NT2/D1 (cell line): Measurements from ENCODE around the gene RAB33B.
"Not testable (repeated sequence)": the region's sequence is repeated elsewhere in the genome, so short reads cannot be mapped to it uniquely, and the experiment has no call there.

ENCODE experiments used
- DNase-seq: peaks from one replicate; pipeline ENCODE4 v3.0.0-alpha.2; 2011; ENCODE audit warnings: low read depth, low spot score
- H3K27me3 ChIP-seq: 2 replicates; pipeline ENCODE4 v1.6.0; 2011; ENCODE audit warnings: mild to moderate bottlenecking; ENCODE audit not compliant: insufficient read length, insufficient read depth
- H3K36me3 ChIP-seq: 2 replicates; pipeline ENCODE4 v1.6.1; 2011; ENCODE audit warnings: mild to moderate bottlenecking, low read length, mixed read lengths; ENCODE audit not compliant: insufficient read depth, insufficient read length
- H3K4me1 ChIP-seq: 2 replicates; pipeline ENCODE4 v1.5.1; 2011; ENCODE audit not compliant: insufficient read depth, insufficient read length
- H3K4me3 ChIP-seq: 2 replicates; pipeline ENCODE4 v1.5.1; 2011; ENCODE audit warnings: low read depth; ENCODE audit not compliant: insufficient read length
- H3K9ac ChIP-seq: 2 replicates; pipeline ENCODE4 v1.6.0; 2011; ENCODE audit warnings: low read depth; ENCODE audit not compliant: insufficient read length
- H3K9me3 ChIP-seq: 2 replicates; pipeline ENCODE4 v1.5.1; 2011; ENCODE audit warnings: mild to moderate bottlenecking, low read length; ENCODE audit not compliant: insufficient read depth
- SUZ12 ChIP-seq: IDR thresholded peaks from 2 replicates; pipeline ENCODE4 v1.6.1; 2011; ENCODE audit not compliant: insufficient read length, insufficient read depth; ENCODE audit errors: extremely low read depth
- YY1 ChIP-seq: IDR thresholded peaks from 2 replicates; pipeline ENCODE4 v1.6.1; 2011; ENCODE audit not compliant: insufficient read length, insufficient read depth
- ZNF274 ChIP-seq: IDR thresholded peaks from 2 replicates; pipeline ENCODE4 v1.6.1; 2011; ENCODE audit warnings: mild to moderate bottlenecking, low read depth, low read length

The RAB33B gene

GRCh38 chr4:139453371-139454110, 380 bp upstream of the RAB33B start:
- H3K9me3 ChIP-seq, result no peaks in the 10 kb centered on the region
- H3K4me1 ChIP-seq, result no peaks in the 10 kb centered on the region
- H3K36me3 ChIP-seq, result peaks cover 3% of the 10 kb centered on the region
- H3K9ac ChIP-seq, result peak overlapping the region; percentile 90
- peak overlapping the region; percentile 88 for H3K4me3 ChIP-seq
- peak; percentile 89 for DNase-seq
- TF ChIP-seq SUZ12, result no peak
- TF ChIP-seq YY1, result no peak
- no peak for TF ChIP-seq ZNF274
- no peaks in the 10 kb centered on the region for H3K27me3 ChIP-seq

- Histone ChIP-seq H3K4me1 (no peaks in the 10 kb centered on the region), H3K27me3 (no peaks in the 10 kb centered on the region), H3K9ac (peak overlapping the region; percentile 94), H3K36me3 (no peaks in the 10 kb centered on the region), H3K9me3 (no peaks in the 10 kb centered on the region), H3K4me3 (peak overlapping the region; percentile 88)
- no peak for TF ChIP-seq ZNF274
- no peak for DNase-seq
Observed at GRCh38 chr4:139455126-139455538, 1.2 kb downstream of the RAB33B start.

- no peaks in the 10 kb centered on the region for H3K9me3 ChIP-seq
- H3K9ac ChIP-seq, result no peak overlapping the region
- DNase-seq, result no peak
- TF ChIP-seq YY1, result no peak
- no peak for TF ChIP-seq SUZ12
- TF ChIP-seq ZNF274, result no peak
- H3K36me3 ChIP-seq, result no peaks in the 10 kb centered on the region
- H3K4me1 ChIP-seq, result no peaks in the 10 kb centered on the region
- no peak overlapping the region for H3K4me3 ChIP-seq
- H3K27me3 ChIP-seq, result no peaks in the 10 kb centered on the region
Observed at GRCh38 chr4:139457318-139457717, 3.4 kb downstream of the RAB33B start.

- Histone ChIP-seq H3K27me3 (no peaks in the 10 kb centered on the region), H3K9me3 (no peaks in the 10 kb centered on the region), H3K4me3 (no peak overlapping the region), H3K9ac (no peak overlapping the region), H3K36me3 (no peaks in the 10 kb centered on the region), H3K4me1 (no peaks in the 10 kb centered on the region)
- DNase-seq, result no peak
- no peak for TF ChIP-seq SUZ12
- no peak for TF ChIP-seq YY1
- TF ChIP-seq ZNF274, result no peak
Observed at GRCh38 chr4:139458543-139458942, 4.6 kb downstream of the RAB33B start.

GRCh38 chr4:139458999-139459398, 5.1 kb downstream of the RAB33B start:
- DNase-seq, result no peak
- no peak for TF ChIP-seq SUZ12
- no peak for TF ChIP-seq YY1
- TF ChIP-seq ZNF274, result no peak
- no peak overlapping the region for H3K9ac ChIP-seq

DNA sequence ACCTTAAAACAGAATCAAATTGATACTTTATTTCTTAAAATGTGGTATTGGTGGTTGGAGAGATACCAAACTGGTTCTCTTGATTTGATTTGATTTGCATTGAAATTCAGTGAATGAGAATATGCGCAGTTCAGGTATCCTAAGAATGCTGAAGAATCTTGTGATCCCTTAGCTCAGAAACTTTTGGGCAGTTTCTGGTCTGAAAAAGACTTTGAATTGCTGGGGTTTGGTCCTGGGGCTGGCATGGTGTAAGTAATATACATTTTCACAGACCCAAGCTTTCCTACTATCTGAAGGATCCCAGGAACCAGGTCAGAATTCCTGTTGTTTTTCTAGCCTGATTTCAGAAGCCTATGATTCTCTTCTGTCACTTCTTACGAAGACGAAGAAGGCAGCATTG, 6.6 kb downstream of the RAB33B start:
- no peak overlapping the region for H3K9ac ChIP-seq
- TF ChIP-seq ZNF274 (no peak), YY1 (no peak), SUZ12 (no peak)
- no peaks in the 10 kb centered on the region for H3K9me3 ChIP-seq
- H3K27me3 ChIP-seq, result no peaks in the 10 kb centered on the region
- no peak for DNase-seq
- no peak overlapping the region for H3K4me3 ChIP-seq
- no peaks in the 10 kb centered on the region for H3K4me1 ChIP-seq
- H3K36me3 ChIP-seq, result no peaks in the 10 kb centered on the region

More at GRCh38 chr4:139458999-139459398, 5.1 kb downstream of the RAB33B start:
- Histone ChIP-seq H3K4me3 (no peak overlapping the region), H3K36me3 (no peaks in the 10 kb centered on the region), H3K4me1 (no peaks in the 10 kb centered on the region), H3K27me3 (no peaks in the 10 kb centered on the region), H3K9me3 (no peaks in the 10 kb centered on the region)

DNA sequence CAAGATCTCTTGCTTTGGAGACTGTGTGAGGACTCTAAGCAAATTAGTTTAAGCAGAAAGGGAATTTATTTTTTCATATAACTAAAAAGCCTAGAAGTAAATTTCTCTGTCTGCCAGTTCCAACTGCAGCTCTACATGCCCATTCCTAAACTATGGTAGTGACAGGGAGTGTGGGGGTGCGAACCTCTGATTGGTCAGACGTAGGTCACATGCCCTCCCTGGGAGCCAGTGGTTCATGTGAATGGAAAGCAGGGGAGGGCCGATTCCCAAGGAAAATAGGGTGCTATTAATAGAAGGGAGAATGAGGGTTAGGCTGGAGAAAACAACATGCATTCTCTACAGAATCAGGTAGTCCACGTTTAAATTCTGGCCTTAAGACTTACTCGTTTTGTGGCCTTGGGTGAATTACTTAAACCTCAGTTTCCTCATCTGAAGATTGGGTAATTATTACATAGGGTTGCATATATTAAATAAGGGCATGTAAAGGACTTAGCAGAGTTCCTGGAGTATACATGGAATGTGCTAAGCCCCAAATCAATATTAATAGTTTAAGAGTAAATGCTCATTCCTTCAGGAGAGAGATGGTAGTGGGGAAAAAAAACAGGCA, 7.2 kb downstream of the RAB33B start:
- H3K4me1 ChIP-seq, result no peaks in the 10 kb centered on the region
- H3K4me3 ChIP-seq, result no peak overlapping the region
- TF ChIP-seq ZNF274, result no peak
- no peak for TF ChIP-seq YY1
- TF ChIP-seq SUZ12, result no peak
- H3K27me3 ChIP-seq, result no peaks in the 10 kb centered on the region
- H3K9me3 ChIP-seq, result no peaks in the 10 kb centered on the region
- H3K36me3 ChIP-seq, result no peaks in the 10 kb centered on the region
- DNase-seq, result no peak
- H3K9ac ChIP-seq, result no peak overlapping the region

DNA sequence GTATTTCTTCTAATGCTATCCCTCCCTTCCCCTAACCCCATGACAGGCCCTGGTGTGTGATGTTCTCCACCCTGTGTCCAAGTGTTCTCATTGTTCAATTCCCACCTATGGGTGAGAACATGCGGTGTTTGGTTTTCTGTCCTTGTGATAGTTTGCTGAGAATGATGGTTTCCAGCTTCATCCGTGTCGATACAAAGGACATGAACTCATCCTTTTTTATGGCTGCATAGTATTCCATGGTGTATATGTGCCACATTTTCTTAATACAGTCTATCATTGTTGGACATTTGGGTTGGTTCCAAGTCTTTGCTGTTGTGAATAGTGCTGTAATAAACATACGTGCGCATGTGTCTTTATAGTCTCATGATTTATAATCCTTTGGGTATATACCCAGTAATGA, 10.6 kb downstream of the RAB33B start:
- DNase-seq, result not testable (repeated sequence)

More for the DNA sequence above, 10.6 kb downstream of the RAB33B start:
- not testable (repeated sequence) for H3K9ac ChIP-seq, H3K4me3 ChIP-seq, H3K36me3 ChIP-seq, H3K9me3 ChIP-seq, H3K4me1 ChIP-seq, H3K27me3 ChIP-seq
